Liver (tissue), 9 donors: ENCODE measurements around the gene MKKS. TPM values are rescaled to one million over a fixed set of nuclear protein-coding genes. Genes with fewer than 3 reads are reported as not detected.
"Not testable (repeated sequence)": the region's sequence is repeated elsewhere in the genome, so short reads cannot be mapped to it uniquely, and the experiment has no call there.

Source experiments
- DNase-seq: peaks from one replicate; pipeline ENCODE4 v3.0.0-alpha.2; 2017; ENCODE audit warnings: low spot score
- H3K27ac ChIP-seq, 2 donors: one replicate each; pipeline ENCODE4 v1.7.0; 2013; ENCODE audit warnings: inconsistent platforms in 2 of 2, low read length in 2 of 2, control low read depth in 1 of 2, low read depth in 1 of 2, mild to moderate bottlenecking in 1 of 2
- H3K27me3 ChIP-seq, 4 donors: one replicate each; pipeline versions ENCODE4 v1.6.1 to v1.7.0; 2013; ENCODE audit warnings: low read length in 3 of 4, inconsistent platforms in 1 of 4, mild to moderate bottlenecking in 1 of 4, moderate library complexity in 1 of 4; ENCODE audit not compliant: control insufficient read depth in 4 of 4, insufficient read depth in 4 of 4
- H3K36me3 ChIP-seq, 4 donors: one replicate each; pipeline versions ENCODE4 v1.6.1 to v1.7.0; 2013; ENCODE audit warnings: low read length in 3 of 4, mild to moderate bottlenecking in 3 of 4, low read depth in 1 of 4, moderate library complexity in 1 of 4; ENCODE audit not compliant: control insufficient read depth in 4 of 4, insufficient read depth in 3 of 4
- H3K4me1 ChIP-seq, 4 donors: one replicate each; pipeline versions ENCODE4 v1.6.1 to v1.7.0; 2013; ENCODE audit warnings: low read length in 3 of 4, mild to moderate bottlenecking in 3 of 4, moderate library complexity in 1 of 4; ENCODE audit not compliant: control insufficient read depth in 4 of 4, insufficient read depth in 4 of 4
- H3K4me3 ChIP-seq, 3 donors: one replicate each; pipeline versions ENCODE4 v1.6.1 to v1.7.0; 2013; ENCODE audit warnings: low read length in 3 of 3, control low read depth in 1 of 3, low read depth in 1 of 3, mild to moderate bottlenecking in 1 of 3
- H3K9ac ChIP-seq, 2 donors: one replicate each; pipeline ENCODE4 v1.7.0; 2013; ENCODE audit warnings: low read length in 2 of 2, mild to moderate bottlenecking in 2 of 2, moderate library complexity in 2 of 2, control low read depth in 1 of 2, low read depth in 1 of 2
- H3K9me3 ChIP-seq, 4 donors: one replicate each; pipeline versions ENCODE4 v1.6.1 to v1.7.0; 2013; ENCODE audit warnings: low read length in 3 of 4; ENCODE audit not compliant: control insufficient read depth in 4 of 4
- FOXA1 ChIP-seq: IDR thresholded peaks from 2 replicates; pipeline ENCODE4 v1.6.1; 2016; ENCODE audit warnings: antibody characterized with exemption
- FOXA2 ChIP-seq: IDR thresholded peaks from 2 replicates; pipeline ENCODE4 v1.6.1; 2016; ENCODE audit warnings: antibody characterized with exemption
- HNF4A ChIP-seq, 2 donors: conservative IDR thresholded peaks; 2 replicates each; pipeline ENCODE4 v1.6.1; 2016; ENCODE audit warnings: antibody characterized with exemption in 2 of 2, mild to moderate bottlenecking in 2 of 2
- JUND ChIP-seq, 2 donors: IDR thresholded peaks; 2 replicates each; pipeline ENCODE4 v1.6.1; 2016; ENCODE audit warnings: antibody characterized with exemption in 2 of 2
- NR2F2 ChIP-seq: IDR thresholded peaks from 2 replicates; pipeline ENCODE4 v1.6.1; 2016; ENCODE audit warnings: antibody characterized with exemption
- RXRA ChIP-seq, 2 donors: IDR thresholded peaks; 2 replicates each; pipeline ENCODE4 v1.6.1; 2017 to 2018; ENCODE audit warnings: antibody characterized with exemption in 2 of 2, mild to moderate bottlenecking in 1 of 2
- YY1 ChIP-seq: IDR thresholded peaks from 2 replicates; pipeline ENCODE4 v1.6.1; 2016; ENCODE audit warnings: antibody characterized with exemption, mild to moderate bottlenecking
- WGBS: extraction: QIAGEN DNeasy Blood & Tissue Kit; methylation state at CpG from one replicate; pipeline ENCODE4 v1.1.7; 2013; 5-methylcytosine and 5-hydroxymethylcytosine counted together
- polyA plus RNA-seq, 2 donors: library from polyadenylated mRNA; stranded (reverse) in 1 of 2; unstranded in 1 of 2; fragments of 200-250 nt in 1 of 2; fragments of >200 nt in 1 of 2; fragmentation: Nextera tagmentation in 1 of 2; extraction: Ambion mirVana in 1 of 2; gene quantifications; one replicate each; pipeline versions ENCODE4 v1.2.1 to v1.2.3, GENCODE V29; 2013 to 2015
- total RNA-seq, 2 donors: library from RNA; depleted of rRNA; stranded (reverse); fragments of >200 nt; gene quantifications; one replicate each; pipeline ENCODE4 v1.2.3, GENCODE V29; 2014
- TF ChIP-seq, protein P1 (sequence below): IDR thresholded peaks from 2 replicates; pipeline ENCODE4 v1.6.1; 2016; ENCODE audit warnings: antibody characterized with exemption, mild to moderate bottlenecking
- TF ChIP-seq, protein P2 (sequence below): IDR thresholded peaks from 2 replicates; pipeline ENCODE4 v1.6.1; 2016; ENCODE audit warnings: antibody characterized with exemption
- TF ChIP-seq, protein P3 (sequence below): IDR thresholded peaks from 2 replicates; pipeline ENCODE4 v1.6.1; 2016; ENCODE audit warnings: antibody characterized with exemption
- donor health status: healthy.
- donor health status: healthy.
- donor health status: healthy.
- donor health status: healthy.
- donor health status: healthy.

Gene MKKS
- total and polyA plus RNA-seq, 4 donors: 8.3 to 19.1 (median 14.7) TPM

DNA sequence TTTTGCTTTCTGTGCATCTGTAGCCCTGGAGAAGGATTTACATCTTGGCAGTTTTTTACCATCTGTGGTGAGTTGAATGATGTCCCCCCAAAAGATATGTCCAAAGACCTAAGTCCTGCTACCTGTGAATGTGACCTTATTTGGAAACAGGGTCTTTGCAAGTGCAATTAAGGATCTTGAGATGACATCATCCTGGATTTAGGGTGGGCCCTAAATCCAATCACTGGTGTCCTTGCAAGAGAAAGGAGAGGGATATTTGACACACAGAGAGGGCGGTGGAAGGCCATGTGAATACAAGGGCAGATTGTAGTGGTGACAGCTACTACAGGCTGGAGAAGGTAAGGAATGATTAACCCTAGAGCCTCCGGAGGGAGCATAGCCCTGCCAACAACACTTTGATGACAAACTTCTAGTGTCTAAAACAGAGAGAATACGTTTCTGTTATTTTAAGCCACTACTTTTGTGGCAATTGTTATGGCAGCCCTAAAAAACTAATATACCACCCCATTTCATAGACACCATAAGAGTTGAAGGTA lies 35.1 kb downstream of the MKKS start (continued):
- TF ChIP-seq, protein P1, sequence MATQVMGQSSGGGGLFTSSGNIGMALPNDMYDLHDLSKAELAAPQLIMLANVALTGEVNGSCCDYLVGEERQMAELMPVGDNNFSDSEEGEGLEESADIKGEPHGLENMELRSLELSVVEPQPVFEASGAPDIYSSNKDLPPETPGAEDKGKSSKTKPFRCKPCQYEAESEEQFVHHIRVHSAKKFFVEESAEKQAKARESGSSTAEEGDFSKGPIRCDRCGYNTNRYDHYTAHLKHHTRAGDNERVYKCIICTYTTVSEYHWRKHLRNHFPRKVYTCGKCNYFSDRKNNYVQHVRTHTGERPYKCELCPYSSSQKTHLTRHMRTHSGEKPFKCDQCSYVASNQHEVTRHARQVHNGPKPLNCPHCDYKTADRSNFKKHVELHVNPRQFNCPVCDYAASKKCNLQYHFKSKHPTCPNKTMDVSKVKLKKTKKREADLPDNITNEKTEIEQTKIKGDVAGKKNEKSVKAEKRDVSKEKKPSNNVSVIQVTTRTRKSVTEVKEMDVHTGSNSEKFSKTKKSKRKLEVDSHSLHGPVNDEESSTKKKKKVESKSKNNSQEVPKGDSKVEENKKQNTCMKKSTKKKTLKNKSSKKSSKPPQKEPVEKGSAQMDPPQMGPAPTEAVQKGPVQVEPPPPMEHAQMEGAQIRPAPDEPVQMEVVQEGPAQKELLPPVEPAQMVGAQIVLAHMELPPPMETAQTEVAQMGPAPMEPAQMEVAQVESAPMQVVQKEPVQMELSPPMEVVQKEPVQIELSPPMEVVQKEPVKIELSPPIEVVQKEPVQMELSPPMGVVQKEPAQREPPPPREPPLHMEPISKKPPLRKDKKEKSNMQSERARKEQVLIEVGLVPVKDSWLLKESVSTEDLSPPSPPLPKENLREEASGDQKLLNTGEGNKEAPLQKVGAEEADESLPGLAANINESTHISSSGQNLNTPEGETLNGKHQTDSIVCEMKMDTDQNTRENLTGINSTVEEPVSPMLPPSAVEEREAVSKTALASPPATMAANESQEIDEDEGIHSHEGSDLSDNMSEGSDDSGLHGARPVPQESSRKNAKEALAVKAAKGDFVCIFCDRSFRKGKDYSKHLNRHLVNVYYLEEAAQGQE: no peak
- TF ChIP-seq, protein P2, sequence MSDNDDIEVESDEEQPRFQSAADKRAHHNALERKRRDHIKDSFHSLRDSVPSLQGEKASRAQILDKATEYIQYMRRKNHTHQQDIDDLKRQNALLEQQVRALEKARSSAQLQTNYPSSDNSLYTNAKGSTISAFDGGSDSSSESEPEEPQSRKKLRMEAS: no peak
- no peak for TF ChIP-seq FOXA1
- TF ChIP-seq, protein P3, sequence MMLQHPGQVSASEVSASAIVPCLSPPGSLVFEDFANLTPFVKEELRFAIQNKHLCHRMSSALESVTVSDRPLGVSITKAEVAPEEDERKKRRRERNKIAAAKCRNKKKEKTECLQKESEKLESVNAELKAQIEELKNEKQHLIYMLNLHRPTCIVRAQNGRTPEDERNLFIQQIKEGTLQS: no peak
- no peak for TF ChIP-seq FOXA2
- no peak for TF ChIP-seq RXRA (IDR thresholded peaks at IDR 0.05)
- TF ChIP-seq HNF4A (conservative IDR thresholded peaks at IDR 0.05): no peak
- no peak for TF ChIP-seq JUND (IDR thresholded peaks at IDR 0.05)
- no peak for TF ChIP-seq YY1
- no peak for TF ChIP-seq NR2F2

DNA sequence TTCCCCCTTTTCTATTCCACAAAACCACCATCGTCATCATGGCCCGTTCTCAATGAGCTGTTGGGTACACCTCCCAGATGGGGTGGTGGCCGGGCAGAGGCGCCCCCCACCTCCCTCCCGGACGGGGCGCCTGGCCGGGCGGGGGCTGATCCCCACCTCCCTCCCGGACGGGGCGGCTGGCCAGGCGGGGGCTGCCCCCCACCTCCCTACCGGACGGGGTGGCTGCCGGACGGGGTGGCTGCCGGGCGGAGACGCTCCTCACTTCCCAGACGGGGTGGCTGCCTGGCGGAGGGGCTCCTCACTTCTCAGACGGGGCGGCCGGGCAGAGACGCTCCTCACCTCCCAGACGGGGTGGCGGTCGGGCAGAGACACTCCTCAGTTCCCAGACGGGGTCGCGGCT lies 39.3 kb downstream of the MKKS start:
- not testable (repeated sequence) for H3K36me3 ChIP-seq, H3K27ac ChIP-seq, H3K9ac ChIP-seq, DNase-seq, H3K27me3 ChIP-seq, H3K4me1 ChIP-seq, H3K4me3 ChIP-seq, H3K9me3 ChIP-seq
- 97% methylated on average over 29 of the region's 32 CpGs for WGBS

DNA sequence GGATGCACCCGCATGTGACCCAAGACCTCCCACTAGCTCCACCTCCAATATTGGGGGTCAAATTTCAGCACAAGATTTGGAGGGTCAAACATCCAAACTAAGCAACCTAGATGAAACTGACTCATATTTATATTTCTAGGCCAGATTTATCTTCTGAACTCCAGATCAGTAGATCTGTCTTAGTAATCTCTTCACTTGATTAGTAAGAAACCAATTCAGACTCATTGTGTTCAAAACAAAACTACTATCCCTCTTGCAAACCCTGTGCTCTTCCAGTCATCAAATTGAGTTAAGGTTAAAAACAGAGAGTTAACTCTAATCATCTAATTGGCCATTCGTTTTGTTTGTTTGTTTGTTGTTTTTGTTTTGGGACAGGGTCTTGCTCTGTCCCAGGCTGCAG lies 43.3 kb downstream of the MKKS start:
- no peak for DNase-seq
- TF ChIP-seq, protein P1: no peak
- no peak overlapping the region for H3K4me3 ChIP-seq
- 95% methylated on average over 2 of the region's 2 CpGs for WGBS
- H3K27ac ChIP-seq: no peak overlapping the region
- H3K9me3 ChIP-seq: no peaks in the 10 kb centered on the region
- H3K4me1 ChIP-seq: no peaks in the 10 kb centered on the region
- H3K9ac ChIP-seq: no peak overlapping the region
- no peaks in the 10 kb centered on the region for H3K27me3 ChIP-seq
- H3K36me3 ChIP-seq: no peaks in the 10 kb centered on the region
